ENCODE data around the gene C11orf54.
"Not testable (repeated sequence)": the region's sequence is repeated elsewhere in the genome, so short reads cannot be mapped to it uniquely, and the experiment has no call there.

C11orf54 gene

DNA sequence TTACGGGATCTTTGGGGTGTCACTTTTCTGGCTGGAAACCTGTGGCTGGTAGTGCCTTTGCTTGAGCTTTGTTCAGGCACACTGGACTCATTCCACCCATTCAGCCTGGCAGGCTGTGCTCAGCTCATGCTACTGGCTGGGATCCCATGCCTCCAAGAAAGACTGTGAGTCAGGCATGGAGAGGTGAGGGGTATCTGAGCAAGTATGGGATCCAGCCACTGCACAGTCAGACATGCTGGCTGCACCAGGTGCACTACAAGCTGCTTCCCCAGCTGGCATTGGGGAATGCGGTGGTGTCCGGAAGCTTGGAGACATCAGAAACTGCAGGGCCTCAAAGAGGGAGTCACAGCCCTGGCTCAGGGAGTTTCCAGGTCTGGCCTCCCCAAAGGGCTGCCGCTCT is 30.7 kb downstream of the C11orf54 start:
- no peak for DNase-seq

DNA sequence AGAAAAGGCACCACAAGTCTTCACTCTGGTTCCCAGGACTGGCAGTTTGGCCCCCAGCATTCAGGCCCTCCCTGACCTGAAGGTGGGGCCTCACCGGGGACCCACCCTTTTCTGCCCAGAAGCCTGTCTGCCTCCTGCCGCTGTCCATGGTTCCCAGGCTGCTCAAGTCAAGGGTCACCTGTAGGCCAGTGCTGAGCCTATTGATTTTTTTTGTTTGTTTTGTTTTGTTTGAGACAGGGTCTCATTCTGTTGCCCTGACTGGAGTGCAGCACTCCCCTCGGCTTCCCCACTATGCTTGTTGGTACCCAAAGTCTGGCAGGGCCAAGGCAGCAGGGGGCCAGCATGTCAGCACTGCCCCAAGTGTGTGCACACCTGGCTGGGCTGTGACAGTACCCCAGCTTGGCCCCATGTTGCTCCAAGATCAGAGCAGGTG is 31.6 kb downstream of the C11orf54 start:
- no peak for DNase-seq

DNA sequence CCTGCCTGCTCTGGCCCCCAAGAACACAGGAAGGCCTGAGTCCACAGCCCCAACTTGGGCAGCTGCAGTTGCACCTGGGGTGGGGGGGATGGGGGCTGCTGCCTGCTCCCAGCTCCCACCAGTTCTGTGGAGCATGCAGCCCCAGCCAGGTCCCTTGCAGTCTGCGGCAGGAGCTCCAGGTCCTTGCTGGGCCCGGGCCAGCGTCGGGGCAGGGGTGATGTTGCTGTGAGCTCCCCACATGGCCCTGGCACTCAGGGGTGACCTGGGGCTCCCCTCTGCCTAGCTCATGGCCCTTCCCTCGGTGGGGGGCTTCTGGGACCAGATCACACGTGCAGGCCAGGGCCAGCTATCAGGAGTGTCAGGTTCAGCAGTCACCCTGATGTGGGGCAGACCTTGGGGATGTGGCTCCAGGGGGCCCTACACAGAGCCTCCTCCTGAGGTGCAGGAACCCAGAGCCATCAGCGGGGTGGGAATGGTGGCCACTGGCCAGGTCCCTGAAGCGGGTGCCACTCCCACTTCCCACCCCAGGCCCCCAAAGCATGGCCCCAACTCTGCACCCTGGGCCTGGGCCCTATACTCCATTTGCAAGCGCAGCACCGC is 32.2 kb downstream of the C11orf54 start:
- no peak for DNase-seq

DNA sequence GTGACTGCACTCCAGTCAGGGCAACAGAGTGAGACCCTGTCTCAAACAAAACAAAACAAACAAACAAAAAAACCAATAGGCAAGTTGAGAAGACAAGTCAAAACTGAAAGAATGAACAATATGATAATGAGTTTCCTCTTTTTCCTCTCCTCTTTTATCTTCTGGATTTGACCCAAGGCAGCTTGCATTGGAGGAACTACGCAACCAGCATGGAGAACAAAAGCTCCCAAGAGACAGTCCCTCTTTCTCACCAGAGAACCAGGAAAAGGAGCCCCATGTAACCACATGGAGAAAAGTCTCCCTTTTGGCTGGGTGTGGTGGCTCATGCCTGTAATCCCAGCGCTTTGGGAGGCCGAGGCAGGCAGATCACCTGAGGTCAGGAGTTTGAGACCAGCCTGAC is 33.1 kb downstream of the C11orf54 start:
- not testable (repeated sequence) for DNase-seq

DNA sequence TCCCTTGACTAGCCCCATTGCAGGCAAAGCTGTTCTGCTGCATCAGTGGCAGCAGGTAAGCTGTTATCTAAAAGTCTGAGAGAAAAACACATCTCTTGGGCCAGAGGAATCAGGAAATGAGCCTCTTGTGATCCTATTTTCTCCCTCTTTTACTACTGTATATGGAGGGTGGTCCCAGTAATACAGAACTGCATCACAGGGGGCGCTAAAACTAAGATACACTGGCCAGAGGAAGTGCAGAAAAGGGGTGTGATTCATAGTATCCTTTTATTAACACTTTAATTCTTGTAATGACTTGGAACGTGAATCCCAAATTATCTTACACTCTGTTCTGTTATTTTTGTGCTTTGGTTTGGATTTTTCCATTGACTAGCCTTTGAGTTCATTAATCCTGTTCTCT is 33.8 kb downstream of the C11orf54 start:
- DNase-seq: no peak

DNA sequence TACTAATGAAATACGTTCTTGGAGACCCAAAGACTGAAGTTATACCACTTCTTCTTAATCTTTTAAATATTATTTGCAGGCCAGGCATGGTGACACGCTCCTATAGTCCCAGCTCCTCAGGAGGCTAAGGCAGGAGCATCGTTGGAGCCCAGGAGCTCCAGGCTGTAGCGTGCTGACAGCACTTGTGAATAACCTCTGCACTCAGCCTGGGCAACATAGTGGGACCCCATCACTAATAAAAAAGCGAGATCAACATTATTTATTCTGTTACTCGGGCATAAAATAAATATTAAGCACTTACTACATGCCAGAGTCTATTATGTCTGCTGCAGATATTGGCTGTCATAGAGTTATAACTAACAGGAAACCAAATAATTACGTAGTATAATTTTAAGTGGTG is 41.9 kb downstream of the C11orf54 start:
- no peak for DNase-seq

DNA sequence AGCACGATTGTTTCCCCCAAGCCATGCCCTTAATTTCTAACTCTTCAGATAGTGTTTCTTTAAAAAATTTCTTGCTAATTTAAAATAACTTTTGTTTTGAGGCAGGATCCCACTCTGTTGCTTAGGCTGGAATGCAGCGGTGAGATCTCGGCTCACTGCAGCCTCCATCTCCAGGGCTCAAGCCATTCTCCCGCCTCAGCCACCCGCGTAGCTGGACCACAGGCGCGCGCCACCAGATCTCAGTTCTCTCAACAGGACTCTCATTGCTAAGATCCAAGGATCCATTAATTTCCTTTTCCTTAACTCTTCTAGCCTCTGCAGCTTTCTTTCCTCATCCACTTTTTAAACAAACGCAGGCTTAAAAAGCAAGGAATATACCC is 42.3 kb downstream of the C11orf54 start:
- no peak for DNase-seq

DNA sequence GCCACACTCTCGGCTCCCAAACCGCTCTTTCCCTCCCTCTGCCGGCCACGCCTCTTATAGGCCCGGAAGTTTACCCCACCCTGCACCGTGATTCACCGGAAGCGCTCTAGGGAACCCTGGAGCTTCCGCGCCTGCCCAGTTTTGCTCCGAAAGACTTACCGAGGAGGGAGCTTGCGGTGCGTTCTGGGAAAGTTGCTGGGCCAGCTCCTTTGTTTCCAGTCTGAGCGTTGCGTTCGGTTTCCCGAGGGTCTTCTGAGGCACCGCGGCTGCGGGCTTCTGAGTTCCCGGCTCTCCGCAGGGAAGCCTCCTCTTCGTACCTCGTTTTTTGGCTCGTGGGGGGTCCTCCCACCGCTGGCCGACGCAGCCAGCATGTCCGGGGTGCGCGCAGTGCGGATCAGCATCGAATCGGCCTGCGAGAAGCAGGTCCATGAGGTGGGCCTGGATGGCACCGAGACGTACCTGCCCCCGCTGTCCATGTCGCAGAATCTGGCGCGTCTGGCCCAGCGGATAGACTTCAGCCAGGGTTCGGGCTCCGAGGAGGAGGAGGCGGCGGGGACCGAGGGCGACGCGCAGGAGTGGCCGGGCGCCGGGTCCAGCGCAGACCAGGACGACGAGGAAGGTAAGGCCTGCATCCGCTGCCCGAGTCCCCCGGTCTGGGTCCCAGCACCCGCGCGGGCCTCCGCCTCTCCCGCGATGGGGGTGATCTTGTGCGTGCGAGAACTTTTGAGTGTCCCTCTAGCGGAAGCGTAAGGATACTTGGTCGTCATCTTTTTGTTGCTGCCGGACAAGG is 42.9 kb downstream of the C11orf54 start, which contains the start of gene MED17:
Gene MED17, plus strand, starts transcription at position 138 of the 790 bp plus-strand sequence. Its CDS starts 232 bp downstream, at position 370.
- peak; percentile 77 for DNase-seq

DNA sequence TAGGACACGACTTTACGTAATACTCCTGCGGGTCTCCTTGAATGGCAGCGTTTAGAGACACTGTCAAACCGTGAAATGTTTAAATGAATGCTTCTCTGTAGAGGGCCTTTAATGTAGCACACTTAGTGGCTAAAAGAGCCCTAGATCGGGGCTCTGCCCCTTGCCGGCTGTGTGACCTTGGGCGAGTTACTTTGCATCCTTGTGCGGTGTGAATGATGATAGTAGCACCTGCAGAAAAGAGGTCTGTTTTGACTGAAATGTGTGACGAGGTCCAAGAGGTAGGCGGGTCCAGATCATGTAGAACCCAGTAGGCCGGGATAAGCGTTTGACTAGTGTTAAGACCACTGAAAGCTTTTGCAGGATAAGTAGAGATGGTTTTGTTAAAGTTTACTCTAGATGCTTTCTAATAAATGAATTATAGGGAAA is 43.5 kb downstream of the C11orf54 start:
- DNase-seq: no peak

DNA sequence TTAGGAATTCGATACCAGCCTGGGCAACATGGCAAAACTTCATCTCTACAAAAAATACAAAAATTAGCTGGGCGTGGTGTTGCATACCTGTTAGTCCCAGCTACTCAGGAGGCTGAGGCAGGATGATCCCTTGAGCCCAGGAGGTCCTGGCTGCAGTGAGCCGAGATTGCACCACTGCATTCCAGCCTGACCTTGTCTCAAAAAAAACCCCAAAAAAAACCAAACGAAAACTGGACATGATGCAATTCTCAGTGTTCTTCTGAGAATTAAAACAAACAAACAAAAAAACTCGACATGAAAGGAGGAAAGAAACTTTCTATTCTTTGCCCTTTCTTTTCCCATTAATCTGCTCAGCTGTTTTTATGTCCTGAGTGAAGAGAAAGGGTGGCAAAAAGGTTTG is 50.0 kb downstream of the C11orf54 start:
- DNase-seq: no peak

DNA sequence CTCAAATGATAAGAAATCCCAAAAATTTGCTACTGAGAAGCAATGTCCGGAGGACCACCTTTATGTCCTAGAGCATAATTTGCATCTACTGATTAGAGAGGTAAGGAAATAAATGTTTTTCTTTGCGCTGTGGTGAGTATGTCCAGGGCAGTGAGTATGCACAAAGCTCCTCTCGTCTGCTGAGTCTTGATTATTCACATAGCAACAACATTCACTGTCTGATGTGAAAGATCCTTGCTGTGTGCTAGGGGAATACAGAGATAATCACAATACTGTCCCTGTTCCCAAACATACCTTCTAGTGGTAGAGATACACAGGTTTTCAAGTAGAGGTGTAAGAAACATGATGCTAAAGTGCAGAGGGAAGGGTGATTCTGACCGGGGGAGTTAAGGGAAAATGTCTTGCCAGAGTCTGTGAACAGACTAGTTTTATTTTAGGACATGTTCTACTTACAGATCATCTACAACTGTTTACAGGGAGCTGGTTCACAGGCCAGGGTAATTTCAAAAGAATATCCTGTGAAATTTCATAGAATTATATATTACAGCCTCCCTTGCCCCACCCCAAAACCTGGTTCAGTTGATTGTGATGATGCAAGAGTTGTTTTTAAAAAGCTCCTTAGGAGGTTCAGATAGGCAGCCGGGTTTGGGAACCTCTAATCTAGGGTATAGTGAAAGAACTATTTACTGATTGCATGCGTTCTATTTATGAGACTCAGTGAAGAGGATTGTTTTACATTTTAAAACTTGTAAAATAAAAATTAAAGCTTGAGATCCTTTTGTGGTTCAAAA is 55.2 kb downstream of the C11orf54 start:
- no peak for DNase-seq

DNA sequence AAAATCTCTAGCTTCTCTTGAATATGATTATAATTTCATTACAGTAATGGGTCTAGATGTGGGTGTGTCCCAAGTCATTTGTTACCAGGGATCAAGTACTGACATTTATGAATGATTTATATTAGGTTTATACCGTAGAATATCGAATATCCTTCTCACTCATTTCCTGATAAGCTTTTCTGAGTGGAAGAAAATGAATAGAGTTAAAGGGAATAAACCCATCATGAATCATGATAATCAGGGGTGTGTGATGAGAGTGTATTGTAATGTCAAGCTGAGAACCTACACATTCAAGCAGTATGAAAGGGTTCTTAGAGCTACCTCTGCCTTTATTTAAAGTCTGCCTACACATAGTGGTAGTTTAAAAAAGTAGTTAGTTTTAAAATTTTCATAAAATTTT is 59.9 kb downstream of the C11orf54 start:
- no peak for DNase-seq

DNA sequence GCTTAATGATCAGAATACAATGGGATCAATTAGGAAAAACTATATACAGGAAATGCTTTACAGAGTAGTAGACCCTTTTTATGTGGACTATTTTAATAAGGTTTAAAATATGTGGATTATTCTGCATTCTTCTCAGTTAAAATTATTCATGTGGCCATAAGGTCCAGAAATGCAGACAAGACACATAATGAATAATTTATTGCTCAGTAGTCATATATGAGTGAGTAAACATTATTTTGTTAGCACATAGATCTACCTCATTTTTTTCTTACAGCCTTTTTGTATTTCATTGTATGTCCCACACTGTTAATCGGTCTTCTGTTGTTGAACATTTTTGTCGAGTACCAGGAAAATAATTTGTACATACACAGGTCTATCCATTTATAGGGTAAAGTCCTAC is 63.4 kb downstream of the C11orf54 start:
- DNase-seq: no peak

DNA sequence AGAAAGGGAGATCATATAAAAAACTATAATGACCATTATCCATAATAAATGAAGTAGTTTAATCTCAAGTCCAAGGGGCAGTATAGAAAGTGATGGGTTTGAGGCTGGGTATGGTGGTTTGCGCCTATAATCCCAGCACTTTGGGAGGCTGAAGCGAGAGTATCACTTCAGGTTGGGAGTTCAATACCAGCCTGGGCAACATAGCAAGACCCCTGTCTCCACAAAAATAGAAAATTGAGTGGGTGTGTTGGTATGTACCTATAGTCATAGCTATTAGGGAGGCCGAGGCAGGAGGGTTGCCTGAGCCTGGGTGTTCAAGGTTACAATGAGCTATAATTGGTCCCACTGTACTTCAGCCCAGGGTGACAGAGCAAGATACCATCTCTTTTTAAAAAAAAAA is 66.5 kb downstream of the C11orf54 start:
- DNase-seq: no peak

DNA sequence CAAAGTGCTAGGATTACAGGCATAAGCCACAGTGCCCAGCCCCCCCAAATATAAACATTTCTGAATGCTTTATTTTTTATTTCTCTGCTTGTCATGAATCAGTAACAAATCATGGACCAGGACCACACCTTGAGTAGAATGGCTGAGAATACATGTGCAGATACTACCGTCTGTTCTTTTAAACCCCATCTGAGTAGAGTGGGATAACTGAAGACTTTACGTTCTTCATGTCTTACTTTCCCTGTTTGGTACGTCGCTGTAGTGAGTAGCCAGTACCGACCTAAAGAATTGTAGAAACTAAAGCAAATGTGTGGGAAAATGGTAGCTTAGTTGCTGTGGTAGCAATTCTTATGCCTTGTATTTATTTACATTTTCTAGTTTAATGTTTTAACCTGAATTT is 72.5 kb downstream of the C11orf54 start:
- no peak for DNase-seq

All from SIG-M5 (cell line).